Activated T-helper 1 cell treated with anti-CD3 and anti-CD28 coated beads, Interleukin-12 subunit alpha, Interleukin-12 subunit beta, Interleukin-2, Interleukin-4 antibody, amounts not matched to agents 30 ng/mL and 10 ng/mL and 1 ng/mL, durations not matched to agents 14 hours and 24 hours and 36 hours (primary cell): ENCODE measurements around the gene HEATR5A. TPM values are rescaled to one million over a fixed set of nuclear protein-coding genes. Genes with fewer than 3 reads are reported as not detected.
"Not testable (repeated sequence)": the region's sequence is repeated elsewhere in the genome, so short reads cannot be mapped to it uniquely, and the experiment has no call there.

Source experiments
- DNase-seq: peaks from one replicate; pipeline ENCODE4 v3.0.0; 2021; ENCODE audit warnings: low spot score
- H3K27ac Mint-ChIP-seq: one replicate; pipeline ENCODE4 v1.8.0; 2021; ENCODE audit warnings: mild to moderate bottlenecking, mixed read lengths
- H3K27me3 Mint-ChIP-seq: one replicate; pipeline ENCODE4 v1.8.0; 2022; ENCODE audit warnings: mild to moderate bottlenecking, moderate library complexity, mixed read lengths; ENCODE audit not compliant: insufficient read depth
- H3K36me3 Mint-ChIP-seq: one replicate; pipeline ENCODE4 v1.8.0; 2021; ENCODE audit warnings: low read depth, mixed read lengths
- H3K4me1 Mint-ChIP-seq: one replicate; pipeline ENCODE4 v1.8.0; 2021; ENCODE audit warnings: low read depth, mixed read lengths
- H3K4me3 Mint-ChIP-seq: one replicate; pipeline ENCODE4 v1.8.0; 2021; ENCODE audit warnings: mild to moderate bottlenecking, moderate library complexity, mixed read lengths
- H3K9me3 Mint-ChIP-seq: one replicate; pipeline ENCODE4 v1.8.0; 2021; ENCODE audit warnings: mixed read lengths
- intact Hi-C: fragments of 100-400 bp; cut with micrococcal nuclease; formaldehyde crosslinking; loops from one replicate; pipeline ENCODE4 v1.15.1; 2024
- total RNA-seq: library from RNA; stranded (reverse); gene quantifications from 2 replicates; pipeline ENCODE4 v1.2.3, GENCODE V29; 2022

The HEATR5A gene
- total RNA-seq: 26.4 and 31.0 TPM in 2 replicates

DNA sequence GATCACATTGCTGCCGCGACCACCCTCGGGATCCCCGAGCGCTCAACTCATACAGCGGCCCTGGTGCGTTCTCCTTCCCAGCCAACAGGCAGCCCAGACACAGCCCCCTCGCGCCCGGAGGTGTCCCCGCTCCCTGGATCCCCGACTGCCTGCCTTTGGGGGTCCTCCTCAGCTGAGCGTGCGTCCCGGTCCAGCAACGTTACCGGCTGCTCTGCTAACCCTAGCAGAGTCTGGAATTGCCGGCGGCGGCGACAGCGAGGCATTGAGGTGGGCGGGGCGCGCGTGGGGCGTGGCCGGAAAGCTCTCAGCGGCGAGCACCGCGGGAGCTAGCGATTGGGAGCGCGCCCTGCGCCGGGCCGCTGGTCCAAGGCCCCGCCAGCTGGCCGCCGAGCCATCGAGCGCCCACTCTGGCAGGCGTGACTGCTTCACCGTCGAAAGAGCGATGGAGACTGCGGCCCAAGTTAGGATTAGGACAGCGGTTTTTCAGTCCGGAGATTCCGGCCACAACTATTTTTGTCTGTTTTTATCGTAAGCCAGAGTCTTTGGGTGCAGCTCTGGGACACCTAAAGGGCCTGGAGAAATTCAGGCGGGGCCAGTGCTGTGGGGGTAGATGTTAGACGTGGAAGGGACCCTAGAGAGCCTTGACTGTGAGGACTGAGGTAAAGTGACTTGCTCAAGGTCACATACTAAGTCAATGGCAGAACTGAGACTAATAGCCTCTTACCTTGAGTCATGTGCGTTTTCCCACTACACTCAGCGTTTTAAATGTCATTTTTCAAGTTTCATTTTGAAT is at the start of gene HEATR5A:
Gene HEATR5A (minus strand): TSS at position 232 of the 793 bp plus-strand sequence. CDS start 17,575 bp downstream, outside the sequence.
- Mint-ChIP-seq H3K27ac (peak within 1 kb of the TSS; percentile 90), H3K27me3 (peaks cover 2% of the 10 kb centered on the region), H3K4me3 (peak within 1 kb of the TSS; percentile 98), H3K9me3 (no peaks in the 10 kb centered on the region), H3K4me1 (peaks cover 26% of the 10 kb centered on the region), H3K36me3 (peaks cover 2% of the 10 kb centered on the region)
- peak; percentile 92 for DNase-seq
- intact Hi-C loops: loop anchor here (1.0 to 5.0 kb wide), 10 partner anchors 9 to 658 kb away; partner anchors contain the start of genes AP4S1, DTD2, NUBPL and STRN3

DNA sequence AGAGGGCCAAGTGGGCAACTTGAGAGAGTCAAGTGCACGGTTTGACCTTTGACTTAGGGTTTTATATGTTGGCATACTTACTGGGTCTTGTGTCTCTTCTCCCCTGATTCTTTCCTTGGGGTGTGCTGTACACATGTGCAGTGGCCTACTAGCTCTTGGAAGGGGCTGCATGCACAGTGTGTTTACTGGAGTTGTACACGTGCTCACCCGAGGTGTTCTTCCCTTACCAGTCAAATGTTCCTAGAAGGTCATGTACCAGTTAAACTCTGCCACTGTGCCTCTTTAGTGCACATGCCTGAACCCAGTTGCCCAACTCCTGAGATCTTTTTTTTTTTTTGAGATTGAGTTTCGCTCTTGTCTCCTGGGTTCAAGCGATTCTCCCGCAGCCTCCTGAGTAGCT is 46.2 kb upstream of the HEATR5A start:
- H3K9me3 Mint-ChIP-seq: peaks cover 3% of the 10 kb centered on the region
- H3K36me3 Mint-ChIP-seq: no peaks in the 10 kb centered on the region
- peaks cover 2% of the 10 kb centered on the region for H3K27me3 Mint-ChIP-seq
- H3K27ac Mint-ChIP-seq: no peak overlapping the region
- no peak for DNase-seq
- H3K4me1 Mint-ChIP-seq: no peaks in the 10 kb centered on the region
- no peak overlapping the region for H3K4me3 Mint-ChIP-seq
- intact Hi-C loops: no loop called here

DNA sequence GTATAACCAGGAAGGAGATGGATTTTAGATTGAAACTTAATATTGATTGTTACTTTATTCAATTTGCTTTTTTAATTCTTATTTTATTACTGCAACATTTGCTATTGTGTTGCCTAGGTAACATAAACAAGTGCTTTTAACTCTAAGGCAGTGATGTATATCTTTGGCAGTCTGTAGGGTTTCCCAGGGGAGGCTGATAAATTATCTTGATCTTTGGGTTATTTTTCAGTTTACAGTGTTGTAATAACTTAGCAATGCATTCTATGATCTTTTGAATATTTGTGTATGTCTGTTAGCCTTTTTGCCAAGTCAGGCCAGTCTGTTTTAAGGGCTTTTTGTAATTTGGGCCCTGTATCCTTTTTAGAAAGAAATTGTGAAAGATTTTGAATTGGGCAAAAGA is 44.8 kb upstream of the HEATR5A start:
- DNase-seq: no peak
- intact Hi-C loops: no loop called here
- Mint-ChIP-seq H3K36me3 (no peaks in the 10 kb centered on the region), H3K27ac (no peak overlapping the region), H3K4me3 (no peak overlapping the region), H3K27me3 (peaks cover 4% of the 10 kb centered on the region), H3K9me3 (peaks cover 3% of the 10 kb centered on the region), H3K4me1 (no peaks in the 10 kb centered on the region)

DNA sequence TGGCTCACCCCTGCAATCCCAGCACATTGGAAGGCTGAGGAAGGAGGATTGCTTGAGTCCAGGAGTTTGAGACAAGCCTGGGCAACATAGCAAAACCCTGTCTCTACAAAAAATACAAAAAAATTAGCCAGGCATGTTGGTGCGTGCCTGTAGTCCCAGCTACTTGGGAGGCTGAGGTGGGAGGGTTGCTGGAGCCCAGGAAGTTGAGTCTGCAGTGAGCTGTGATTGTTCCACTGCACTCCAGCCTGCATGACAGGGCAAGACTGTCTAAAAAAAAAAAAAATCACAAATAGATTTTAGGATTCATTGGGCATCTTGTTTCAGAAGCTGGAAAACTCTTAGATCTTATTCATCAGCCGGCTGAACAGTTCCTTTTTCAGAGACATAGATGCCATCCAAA is 42.1 kb upstream of the HEATR5A start:
- H3K27me3 Mint-ChIP-seq, H3K4me3 Mint-ChIP-seq, H3K9me3 Mint-ChIP-seq, intact Hi-C loops, H3K36me3 Mint-ChIP-seq, H3K27ac Mint-ChIP-seq, DNase-seq: not testable (repeated sequence)
- H3K4me1 Mint-ChIP-seq: peaks cover 13% of the 10 kb centered on the region

DNA sequence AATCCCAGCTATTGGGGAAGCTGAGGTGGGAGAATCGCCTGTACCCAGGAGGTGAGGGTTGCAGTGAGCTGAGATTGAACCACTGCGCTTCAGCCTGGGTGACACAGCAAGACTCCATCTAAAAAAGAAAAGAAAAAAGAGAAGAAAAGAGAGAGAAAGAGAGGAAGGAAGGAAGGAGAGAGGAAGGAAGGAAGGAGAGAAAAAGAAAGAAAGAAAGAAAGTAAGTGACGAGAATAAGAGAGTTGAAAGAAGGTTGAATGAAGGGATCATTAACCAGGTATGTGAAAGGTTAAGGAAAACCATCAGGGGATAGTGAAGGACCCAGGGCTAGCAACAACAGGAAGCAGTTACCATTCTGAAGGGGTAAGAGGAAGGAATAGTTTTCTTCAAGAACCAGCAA is 41.2 kb upstream of the HEATR5A start:
- no peak overlapping the region for H3K4me3 Mint-ChIP-seq
- no peak overlapping the region for H3K27ac Mint-ChIP-seq
- H3K9me3 Mint-ChIP-seq: no peaks in the 10 kb centered on the region
- H3K27me3 Mint-ChIP-seq: peaks cover 2% of the 10 kb centered on the region
- intact Hi-C loops: no loop called here
- peaks cover 1% of the 10 kb centered on the region for H3K36me3 Mint-ChIP-seq
- no peak for DNase-seq
- peaks cover 19% of the 10 kb centered on the region for H3K4me1 Mint-ChIP-seq

DNA sequence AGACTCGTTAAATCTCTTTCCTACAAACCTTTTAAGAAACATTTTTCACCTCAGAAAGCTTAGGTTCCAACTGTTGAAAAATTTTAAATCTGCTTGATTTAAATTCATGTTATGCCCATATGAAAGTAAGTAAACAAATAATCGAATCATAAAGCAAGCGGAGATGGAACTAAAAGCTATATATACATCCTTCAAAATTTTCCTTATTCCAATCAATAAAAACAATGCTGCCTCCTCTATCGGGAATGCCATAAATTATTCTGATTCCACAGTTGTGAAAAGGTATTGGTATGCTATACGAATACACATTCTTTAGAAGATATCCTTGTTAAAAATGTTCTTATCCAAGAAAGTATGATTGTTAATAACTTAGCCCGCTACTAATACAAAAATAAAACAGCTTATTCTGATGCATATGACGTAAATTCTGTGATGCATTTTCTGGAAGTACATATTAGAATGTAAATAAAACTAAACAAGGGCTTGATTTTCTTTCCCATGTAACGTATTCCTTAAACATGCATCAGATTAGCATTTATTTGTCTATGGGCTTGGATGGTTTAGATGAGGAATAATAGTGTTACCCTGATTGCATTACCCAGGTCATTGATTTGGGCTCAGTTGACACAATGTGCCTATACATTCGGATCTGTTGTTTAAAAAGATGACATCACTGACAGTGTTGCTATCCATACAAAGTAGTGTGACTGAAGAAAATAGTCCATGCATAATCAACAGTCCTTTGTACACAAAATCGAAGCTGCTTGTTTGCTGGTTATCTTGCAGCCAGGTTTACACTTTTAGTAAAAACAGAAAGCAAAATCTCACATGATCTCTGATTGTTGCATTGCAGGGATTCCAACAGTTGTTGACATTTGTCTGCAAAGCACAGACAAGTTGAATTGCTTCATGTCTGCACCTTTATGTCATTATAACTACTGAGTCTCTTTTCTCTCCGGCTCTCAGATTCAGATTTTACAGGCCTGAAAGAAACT is 37.6 kb upstream of the HEATR5A start:
- Mint-ChIP-seq H3K27me3 (peaks cover 2% of the 10 kb centered on the region), H3K4me3 (peak overlapping the region; percentile 96), H3K36me3 (peaks cover 7% of the 10 kb centered on the region), H3K27ac (peak overlapping the region; percentile 95), H3K4me1 (peaks cover 43% of the 10 kb centered on the region), H3K9me3 (no peaks in the 10 kb centered on the region)
- no peak for DNase-seq
- intact Hi-C loops: loop anchor here (1.0 to 10.0 kb wide), 12 partner anchors 38 to 899 kb away; partner anchors contain the start of genes G2E3, HEATR5A, NUBPL and RNU6-7

DNA sequence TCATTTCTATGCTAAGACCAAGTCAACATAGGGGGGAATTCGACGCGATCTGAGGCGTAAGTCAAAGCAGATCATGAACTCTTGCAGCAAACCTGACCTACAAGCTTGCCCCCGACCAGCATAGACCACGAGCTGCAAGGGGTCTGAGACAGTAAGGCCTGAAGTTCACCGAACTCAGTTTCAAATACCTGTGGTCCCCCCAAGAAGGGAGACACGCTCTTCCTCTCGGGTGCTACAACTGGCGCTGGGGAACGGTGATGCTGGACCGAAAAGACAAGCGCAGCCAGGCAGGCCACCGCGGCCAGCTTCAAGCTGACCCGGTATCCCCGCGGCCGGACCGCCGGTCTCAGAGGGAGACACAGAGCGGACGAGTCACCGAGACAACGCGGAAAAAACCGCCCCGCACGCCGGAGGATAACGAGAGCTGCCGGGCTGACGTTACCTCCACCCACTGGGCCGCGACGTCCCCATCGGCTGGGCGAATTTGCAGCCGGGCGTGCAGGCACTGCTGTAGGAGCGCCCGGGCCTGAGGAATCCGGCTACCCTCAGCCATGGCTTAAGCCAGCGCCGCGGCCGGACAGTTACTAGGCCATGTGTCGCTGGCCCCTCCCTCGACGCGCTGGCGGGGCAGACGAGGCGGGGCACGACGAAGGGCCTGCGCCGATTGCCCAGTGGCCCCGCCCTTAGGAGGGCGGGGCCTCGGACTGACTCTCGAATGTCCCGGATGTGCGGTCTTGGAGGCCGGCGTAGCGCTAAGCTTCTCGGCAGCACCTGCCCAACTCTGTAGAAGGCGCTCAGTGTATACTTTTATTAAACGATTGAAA is 36.7 kb upstream of the HEATR5A start, which contains the start of gene DTD2:
Gene DTD2 (minus strand): TSS at position 666 of the 824 bp plus-strand sequence. CDS start 113 bp downstream, at position 553.
- peaks cover 43% of the 10 kb centered on the region for H3K4me1 Mint-ChIP-seq
- peaks cover 12% of the 10 kb centered on the region for H3K36me3 Mint-ChIP-seq
- intact Hi-C loops: loop anchor here (1.0 to 10.0 kb wide), 12 partner anchors 37 to 898 kb away; partner anchors contain the start of genes G2E3, HEATR5A, NUBPL and RNU6-7
- H3K27ac Mint-ChIP-seq: peak within 1 kb of the TSS; percentile 95
- no peaks in the 10 kb centered on the region for H3K9me3 Mint-ChIP-seq
- peaks cover 2% of the 10 kb centered on the region for H3K27me3 Mint-ChIP-seq
- peak within 1 kb of the TSS; percentile 96 for H3K4me3 Mint-ChIP-seq
- DNase-seq: peak; percentile 89

DNA sequence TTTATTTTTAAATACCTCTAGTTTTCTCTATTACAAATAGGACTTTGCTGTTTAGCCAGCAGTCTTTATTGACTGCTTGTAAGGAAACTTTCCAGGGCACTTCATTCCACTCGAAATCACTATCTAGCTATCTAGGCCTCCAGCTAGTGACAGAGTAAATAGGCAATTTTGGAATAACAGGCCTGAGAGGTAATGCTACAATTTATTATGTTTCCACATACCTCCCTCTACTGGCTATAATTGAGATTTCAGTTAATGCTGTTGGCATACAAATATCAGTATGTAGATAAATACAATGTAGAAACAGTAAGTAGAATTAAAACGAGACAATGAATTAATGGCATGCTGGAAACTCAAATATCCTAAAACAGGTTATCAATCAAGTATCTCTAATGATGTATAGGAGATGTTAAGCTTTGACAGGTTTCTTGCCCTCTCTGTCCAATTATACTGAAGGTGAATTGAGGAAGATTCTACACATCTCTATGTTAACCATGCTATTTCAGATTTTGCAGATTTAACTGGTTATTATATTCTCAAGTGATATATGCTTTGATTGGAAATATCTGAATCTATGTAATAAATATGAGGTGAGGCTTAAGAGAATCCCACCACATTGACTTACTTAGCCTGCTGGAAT is 29.7 kb upstream of the HEATR5A start:
- H3K36me3 Mint-ChIP-seq: peaks cover 36% of the 10 kb centered on the region
- H3K27ac Mint-ChIP-seq: no peak overlapping the region
- no peak overlapping the region for H3K4me3 Mint-ChIP-seq
- no peaks in the 10 kb centered on the region for H3K9me3 Mint-ChIP-seq
- DNase-seq: no peak
- H3K4me1 Mint-ChIP-seq: peaks cover 13% of the 10 kb centered on the region
- intact Hi-C loops: loop anchor here (10.0 kb wide), 2 partner anchors 325 to 485 kb away; no protein-coding TSS in a partner anchor
- no peaks in the 10 kb centered on the region for H3K27me3 Mint-ChIP-seq

DNA sequence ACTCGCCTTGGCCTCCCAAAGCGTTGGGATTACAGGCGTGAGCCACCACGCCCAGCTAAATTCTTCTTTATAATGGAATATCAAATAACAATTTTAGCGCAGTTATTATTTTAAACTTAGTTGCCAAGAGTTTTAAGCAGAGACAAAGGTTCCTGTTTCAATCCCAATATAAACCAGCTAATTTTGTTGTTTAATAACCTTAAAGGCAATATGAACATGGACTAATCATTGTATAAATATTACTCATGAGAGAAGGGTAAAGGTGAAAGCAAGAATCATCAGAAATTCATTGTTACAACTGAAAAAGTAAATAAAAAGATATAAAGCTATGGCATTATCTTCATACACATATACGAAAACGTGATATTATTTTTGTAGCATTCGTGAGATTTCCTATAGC is 28.8 kb upstream of the HEATR5A start:
- H3K4me3 Mint-ChIP-seq: no peak overlapping the region
- peaks cover 3% of the 10 kb centered on the region for H3K4me1 Mint-ChIP-seq
- no peak for DNase-seq
- no peaks in the 10 kb centered on the region for H3K27me3 Mint-ChIP-seq
- H3K9me3 Mint-ChIP-seq: peaks cover 1% of the 10 kb centered on the region
- H3K36me3 Mint-ChIP-seq: peaks cover 37% of the 10 kb centered on the region
- intact Hi-C loops: no loop called here
- no peak overlapping the region for H3K27ac Mint-ChIP-seq

DNA sequence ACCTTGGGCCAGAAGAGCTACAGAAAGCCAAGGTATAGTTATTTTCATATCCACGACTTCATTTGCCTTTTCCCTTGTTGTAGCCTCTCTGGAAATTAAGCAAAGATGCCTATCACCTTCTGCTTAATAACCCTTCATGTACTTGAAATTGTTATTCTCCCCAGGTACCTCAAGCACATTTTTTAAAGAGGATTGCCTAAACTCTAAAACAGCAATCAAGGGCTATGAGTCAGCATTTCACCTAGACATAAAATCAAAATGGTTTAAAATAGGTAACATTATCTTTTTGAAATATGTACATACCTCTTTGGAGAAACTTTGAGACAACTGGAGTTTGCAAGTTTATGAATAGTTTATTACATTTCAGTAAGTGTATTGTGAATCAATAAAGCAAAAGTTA is 25.4 kb upstream of the HEATR5A start:
- DNase-seq: no peak
- no peak overlapping the region for H3K4me3 Mint-ChIP-seq
- peaks cover 24% of the 10 kb centered on the region for H3K36me3 Mint-ChIP-seq
- H3K27ac Mint-ChIP-seq: no peak overlapping the region
- intact Hi-C loops: no loop called here
- H3K4me1 Mint-ChIP-seq: no peaks in the 10 kb centered on the region
- no peaks in the 10 kb centered on the region for H3K27me3 Mint-ChIP-seq
- H3K9me3 Mint-ChIP-seq: peaks cover 4% of the 10 kb centered on the region

DNA sequence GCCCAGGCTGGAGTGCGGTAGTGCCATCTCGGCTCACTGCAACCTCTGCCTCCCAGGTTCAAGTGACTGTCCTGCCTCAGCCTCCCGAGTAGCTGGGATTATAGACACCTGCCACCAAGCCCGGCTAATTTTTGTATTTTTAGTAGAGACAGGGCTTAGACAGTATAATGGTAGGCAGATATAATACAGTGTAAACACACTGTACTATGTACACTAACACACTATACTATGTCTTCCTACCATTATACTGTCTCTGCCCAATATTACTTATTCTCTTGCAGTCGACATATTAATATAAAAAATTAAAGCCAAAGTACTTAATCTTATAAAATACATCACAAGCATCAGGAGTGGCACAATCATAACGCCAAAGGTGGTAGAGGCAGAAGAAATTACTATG is 21.9 kb upstream of the HEATR5A start:
- H3K4me1 Mint-ChIP-seq: no peaks in the 10 kb centered on the region
- no peak for DNase-seq
- H3K4me3 Mint-ChIP-seq: no peak overlapping the region
- no peaks in the 10 kb centered on the region for H3K27me3 Mint-ChIP-seq
- peaks cover 4% of the 10 kb centered on the region for H3K9me3 Mint-ChIP-seq
- intact Hi-C loops: no loop called here
- peaks cover 10% of the 10 kb centered on the region for H3K36me3 Mint-ChIP-seq
- H3K27ac Mint-ChIP-seq: no peak overlapping the region
